Naive thymus-derived CD4-positive, alpha-beta T cell (primary cell): ENCODE measurements around the gene PPP1R2. TPM values are rescaled to one million over a fixed set of nuclear protein-coding genes. Genes with fewer than 3 reads are reported as not detected.
"Not testable (repeated sequence)": the region's sequence is repeated elsewhere in the genome, so short reads cannot be mapped to it uniquely, and the experiment has no call there.

Experiments used
- ATAC-seq: fragments of 150-1000 bp; cut with Tn5 transposase; 2 replicates; pipeline ENCODE4 v1.10.0; 2021; ENCODE audit warnings: mild to moderate bottlenecking, moderate library complexity
- CTCF ChIA-PET: fragments of 350-600 bp; sonication (Branson Sonifier 250); formaldehyde crosslinking; loops from one replicate; lab custom pipeline; 2021; ENCODE audit warnings: antibody characterized with exemption; lab: Charles Lee
- POLR2A ChIA-PET: fragments of 350-600 bp; sonication (Branson Sonifier 250); formaldehyde crosslinking; loops from one replicate; lab custom pipeline; 2021; ENCODE audit warnings: antibody characterized with exemption, inconsistent platforms; lab: Charles Lee
- DNase-seq, 9 donors: peaks; one replicate each; pipeline versions ENCODE4 v3.0.0 to v3.0.0-alpha.2; 2020 to 2022; ENCODE audit warnings: mixed read lengths in 1 of 9
- H3K27ac ChIP-seq: one replicate; pipeline ENCODE4 v1.7.0; 2013; ENCODE audit warnings: mild to moderate bottlenecking, low read depth, low read length, moderate library complexity
- H3K27me3 ChIP-seq, 2 donors: one replicate each; pipeline ENCODE4 v1.7.0; 2013; ENCODE audit warnings: low read length in 2 of 2, mild to moderate bottlenecking in 2 of 2, moderate library complexity in 2 of 2; ENCODE audit not compliant: control insufficient read depth in 2 of 2, insufficient read depth in 2 of 2
- H3K36me3 ChIP-seq, 3 experiments: 1 replicate in 2 of 3; 2 replicates in 1 of 3; pipeline ENCODE4 v1.7.0; 2013; ENCODE audit warnings: low read length in 3 of 3, mild to moderate bottlenecking in 3 of 3, moderate library complexity in 1 of 3; ENCODE audit not compliant: insufficient read depth in 3 of 3, control insufficient read depth in 2 of 3
- H3K4me1 ChIP-seq, 2 donors: one replicate each; pipeline ENCODE4 v1.7.0; 2013; ENCODE audit warnings: low read length in 2 of 2, mild to moderate bottlenecking in 2 of 2, moderate library complexity in 1 of 2; ENCODE audit not compliant: control insufficient read depth in 2 of 2, insufficient read depth in 2 of 2
- H3K4me3 ChIP-seq: 2 replicates; pipeline ENCODE4 v1.7.0; 2013; ENCODE audit warnings: mild to moderate bottlenecking, low read length
- H3K9me3 ChIP-seq, 3 experiments: 1 replicate in 2 of 3; 2 replicates in 1 of 3; pipeline ENCODE4 v1.7.0; 2013; ENCODE audit warnings: low read length in 3 of 3; ENCODE audit not compliant: control insufficient read depth in 2 of 3
- H3K27ac Mint-ChIP-seq, 9 donors: one replicate each; pipeline ENCODE4 v1.8.0; 2020 to 2022; ENCODE audit warnings: mixed read lengths in 9 of 9, mild to moderate bottlenecking in 8 of 9, moderate library complexity in 5 of 9, inconsistent platforms in 2 of 9
- H3K27me3 Mint-ChIP-seq, 5 donors: one replicate each; pipeline ENCODE4 v1.8.0; 2021 to 2022; ENCODE audit warnings: mixed read lengths in 5 of 5, mild to moderate bottlenecking in 1 of 5
- H3K36me3 Mint-ChIP-seq, 5 donors: one replicate each; pipeline ENCODE4 v1.8.0; 2020 to 2022; ENCODE audit warnings: mixed read lengths in 5 of 5, mild to moderate bottlenecking in 3 of 5, inconsistent platforms in 1 of 5
- H3K4me1 Mint-ChIP-seq, 7 donors: one replicate each; pipeline ENCODE4 v1.8.0; 2020 to 2022; ENCODE audit warnings: mixed read lengths in 7 of 7, mild to moderate bottlenecking in 3 of 7, inconsistent platforms in 1 of 7
- H3K4me3 Mint-ChIP-seq, 10 donors: one replicate each; pipeline ENCODE4 v1.8.0; 2020 to 2022; ENCODE audit warnings: mild to moderate bottlenecking in 10 of 10, mixed read lengths in 10 of 10, moderate library complexity in 6 of 10, inconsistent platforms in 2 of 10
- H3K9me3 Mint-ChIP-seq, 11 donors: one replicate each; pipeline ENCODE4 v1.8.0; 2020 to 2022; ENCODE audit warnings: mixed read lengths in 11 of 11, mild to moderate bottlenecking in 4 of 11, inconsistent platforms in 1 of 11, moderate library complexity in 1 of 11
- intact Hi-C, 2 donors: fragments of 100-400 bp; cut with micrococcal nuclease; formaldehyde crosslinking; loops; one replicate each; pipeline ENCODE4 v1.15.1; 2023
- polyA plus RNA-seq, 2 donors: library from polyadenylated mRNA; unstranded; fragments of 300-500 nt; fragmentation: Illumina TruSeq; gene quantifications; one replicate each; pipeline ENCODE4 v1.2.3, GENCODE V29; 2021
- total RNA-seq, 6 experiments: library from RNA in 5 of 6; stranded (reverse) in 5 of 6; gene quantifications; 1 replicate in 5 of 6; 2 replicates in 1 of 6; pipeline ENCODE4 v1.2.3 and lab custom pipeline; 2021 to 2026

PPP1R2 gene
- total RNA-seq: 100 to 1,000 TPM in 4 of 5 experiments, 10 to 100 TPM in 1; 76.1 to 160 (median 150) TPM
- 100 to 1,000 TPM; 299 to 329 TPM for polyA plus RNA-seq
- 180 reads per million, percentile 92 among the genes with 10 or more reads in this experiment for total RNA-seq (lab: John Stamatoyannopoulos, UW)

- Histone ChIP-seq H3K27ac (peak within 1 kb of the TSS; percentile 98), H3K36me3 (peaks cover 0 to 13% (median 6%) of the 10 kb centered on the region in 3 experiments), H3K9me3 (no peaks in the 10 kb centered on the region), H3K27me3 (no peaks in the 10 kb centered on the region), H3K4me3 (peak within 1 kb of the TSS; percentile 63), H3K4me1 (peaks cover 37 to 66% of the 10 kb centered on the region in 2 donors)
- Mint-ChIP-seq H3K9me3 (peaks cover 0 to 2% (median 0%) of the 10 kb centered on the region in 11 donors), H3K4me3 (peak within 1 kb of the TSS; percentile 89 to 98 (median 93)), H3K36me3 (peaks cover 0 to 26% (median 20%) of the 10 kb centered on the region in 5 donors), H3K27me3 (no peaks in the 10 kb centered on the region), H3K4me1 (peaks cover 48 to 77% (median 73%) of the 10 kb centered on the region in 7 donors), H3K27ac (peak within 1 kb of the TSS; percentile 92 to 99 (median 97))
- intact Hi-C loops: loop anchor here (1.0 to 10.0 kb wide), 13 partner anchors 7 to 1202 kb away; partner anchors contain the start of genes ACAP2 (in 2 of the 2), ATP13A3 (in 2 of the 2), LSG1 (in 2 of the 2) and XXYLT1 (in 2 of the 2)
- ATAC-seq (peak; percentile 94), DNase-seq (peak; percentile 86 to 97 (median 93))
- ChIA-PET CTCF (interaction anchor here (0.6 to 3.5 kb wide), 9 partner anchors 10 to 358 kb away, joined by 3 to 14 read pairs (median 3); partner anchors contain the start of gene XXYLT1), POLR2A (interaction anchor here (0.5 to 10.9 kb wide), 21 partner anchors 9 to 877 kb away, joined by 3 to 224 read pairs (median 4); partner anchors contain the start of genes ACAP2, LSG1, TNK2 and XXYLT1)
Measured at GRCh38 chr3:195542698-195543499, at the start of gene PPP1R2. PPP1R2 (minus strand) TSS chr3:195543325; CDS start chr3:195543025, 300 bp downstream.

- Histone ChIP-seq H3K4me1 (peaks cover 5 to 7% of the 10 kb centered on the region in 2 donors), H3K27ac (no peak overlapping the region), H3K27me3 (no peaks in the 10 kb centered on the region), H3K9me3 (no peaks in the 10 kb centered on the region), H3K36me3 (no peaks in the 10 kb centered on the region), H3K4me3 (no peak overlapping the region)
- ChIA-PET CTCF (no interaction called here), POLR2A (no interaction called here)
- Mint-ChIP-seq H3K4me1 (peaks cover 0 to 7% (median 0%) of the 10 kb centered on the region in 7 donors), H3K27me3 (no peaks in the 10 kb centered on the region), H3K9me3 (no peaks in the 10 kb centered on the region), H3K36me3 (no peaks in the 10 kb centered on the region), H3K27ac (no peak overlapping the region), H3K4me3 (no peak overlapping the region)
- DNase-seq (no peak), ATAC-seq (no peak)
- intact Hi-C loops: no loop called here
Measured at GRCh38 chr3:195591852-195592251, 48.7 kb upstream of the PPP1R2 start.

- Histone ChIP-seq H3K4me1 (peaks cover 7% of the 10 kb centered on the region in 2 donors), H3K36me3 (no peaks in the 10 kb centered on the region), H3K9me3 (no peaks in the 10 kb centered on the region), H3K27ac (no peak overlapping the region), H3K27me3 (no peaks in the 10 kb centered on the region), H3K4me3 (no peak overlapping the region)
- no peak for DNase-seq
- intact Hi-C loops: no loop called here
- CTCF ChIA-PET: interaction anchor here (0.6 kb wide), 1 partner anchor 1843 kb away, joined by 3 read pairs; no protein-coding TSS in a partner anchor
- H3K27me3 Mint-ChIP-seq: no peaks in the 10 kb centered on the region
- H3K4me3 Mint-ChIP-seq: no peak overlapping the region
- peak overlapping the region in 1 of 9 donors; percentile 65 for H3K27ac Mint-ChIP-seq
- POLR2A ChIA-PET: no interaction called here
- no peak for ATAC-seq
- no peaks in the 10 kb centered on the region for H3K36me3 Mint-ChIP-seq
- H3K4me1 Mint-ChIP-seq: peaks cover 0 to 7% (median 0%) of the 10 kb centered on the region in 7 donors
- H3K9me3 Mint-ChIP-seq: no peaks in the 10 kb centered on the region
Measured at GRCh38 chr3:195591220-195591619, 48.1 kb upstream of the PPP1R2 start.

GRCh38 chr3:195590381-195590780 lies 47.3 kb upstream of the PPP1R2 start:
- H3K27me3 Mint-ChIP-seq, ATAC-seq, H3K36me3 Mint-ChIP-seq, H3K4me3 ChIP-seq, CTCF ChIA-PET, H3K4me1 ChIP-seq, H3K27ac ChIP-seq, H3K36me3 ChIP-seq, DNase-seq, intact Hi-C loops, H3K27me3 ChIP-seq, H3K9me3 ChIP-seq, H3K4me3 Mint-ChIP-seq, H3K9me3 Mint-ChIP-seq, POLR2A ChIA-PET, H3K4me1 Mint-ChIP-seq, H3K27ac Mint-ChIP-seq: not testable (repeated sequence)

- H3K9me3 ChIP-seq, H3K36me3 Mint-ChIP-seq, DNase-seq, H3K27me3 ChIP-seq, H3K27ac Mint-ChIP-seq, H3K9me3 Mint-ChIP-seq, H3K4me1 ChIP-seq, H3K27me3 Mint-ChIP-seq, POLR2A ChIA-PET, H3K36me3 ChIP-seq, H3K4me3 Mint-ChIP-seq, CTCF ChIA-PET, ATAC-seq, intact Hi-C loops, H3K4me3 ChIP-seq, H3K27ac ChIP-seq: not testable (repeated sequence)
- H3K4me1 Mint-ChIP-seq: peaks cover 0 to 11% (median 4%) of the 10 kb centered on the region in 7 donors
Measured at GRCh38 chr3:195589796-195590195, 46.7 kb upstream of the PPP1R2 start.

- Histone ChIP-seq H3K27ac (no peak overlapping the region), H3K27me3 (no peaks in the 10 kb centered on the region), H3K4me3 (no peak overlapping the region), H3K9me3 (no peaks in the 10 kb centered on the region), H3K4me1 (peaks cover 7% of the 10 kb centered on the region in 2 donors), H3K36me3 (no peaks in the 10 kb centered on the region)
- Mint-ChIP-seq H3K27ac (no peak overlapping the region), H3K4me1 (peaks cover 0 to 12% (median 5%) of the 10 kb centered on the region in 7 donors), H3K27me3 (peaks cover 0 to 13% (median 0%) of the 10 kb centered on the region in 5 donors), H3K9me3 (no peaks in the 10 kb centered on the region), H3K4me3 (no peak overlapping the region), H3K36me3 (no peaks in the 10 kb centered on the region)
- ChIA-PET CTCF (no interaction called here), POLR2A (interaction anchor here (0.6 kb wide), 1 partner anchor 45 kb away, joined by 3 read pairs; no protein-coding TSS in a partner anchor)
- no peak for DNase-seq
- no peak for ATAC-seq
- intact Hi-C loops: loop anchor here in 1 of 2 donors (2.0 kb wide), 1 partner anchor 45 kb away; the partner anchor contains the start of gene PPP1R2
Measured at GRCh38 chr3:195587824-195588223, 44.7 kb upstream of the PPP1R2 start.
